NCI-H2107 (cell line): ENCODE results near the gene WRAP73.

Experiments used
- DNase-seq: peaks from one replicate; lab custom pipeline; 2025; lab: John Stamatoyannopoulos, UW

Gene WRAP73

DNA sequence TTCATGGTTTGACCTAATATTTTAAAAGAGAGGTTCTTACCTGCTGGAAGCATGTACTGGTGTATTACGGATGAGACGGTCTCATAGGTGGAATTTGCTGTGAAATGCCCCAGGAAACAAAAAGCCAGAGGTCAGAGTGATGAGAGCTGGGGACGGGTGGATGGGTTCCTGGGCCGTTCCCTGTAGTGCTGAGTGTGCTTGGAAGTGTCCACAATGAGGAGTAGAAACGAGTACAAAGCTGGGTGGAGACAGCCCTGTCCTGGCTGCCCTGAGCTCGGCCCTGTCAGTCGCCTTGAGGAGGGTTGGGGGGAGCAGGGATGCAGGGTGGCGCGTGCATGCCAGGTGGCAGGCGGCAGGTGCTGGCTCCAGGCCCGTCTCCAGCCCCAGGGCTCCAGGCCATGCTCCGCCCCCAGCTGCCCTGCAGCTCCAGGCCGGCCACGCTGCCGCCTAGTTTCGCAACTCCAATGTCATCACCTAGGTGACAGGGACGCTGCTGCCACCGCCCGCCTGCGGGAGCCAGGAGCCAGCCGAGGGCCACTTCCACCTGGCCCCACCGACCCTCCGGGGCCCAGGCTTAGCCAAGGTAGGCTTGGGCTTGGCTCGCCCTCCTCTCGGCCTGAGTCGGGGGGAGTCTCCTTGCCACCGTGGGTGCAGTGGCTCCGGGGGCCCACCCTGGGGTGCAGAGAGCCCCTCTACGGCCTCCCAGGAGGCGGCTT, 18.8 kb upstream of the WRAP73 start:
- DNase-seq: no peak

DNA sequence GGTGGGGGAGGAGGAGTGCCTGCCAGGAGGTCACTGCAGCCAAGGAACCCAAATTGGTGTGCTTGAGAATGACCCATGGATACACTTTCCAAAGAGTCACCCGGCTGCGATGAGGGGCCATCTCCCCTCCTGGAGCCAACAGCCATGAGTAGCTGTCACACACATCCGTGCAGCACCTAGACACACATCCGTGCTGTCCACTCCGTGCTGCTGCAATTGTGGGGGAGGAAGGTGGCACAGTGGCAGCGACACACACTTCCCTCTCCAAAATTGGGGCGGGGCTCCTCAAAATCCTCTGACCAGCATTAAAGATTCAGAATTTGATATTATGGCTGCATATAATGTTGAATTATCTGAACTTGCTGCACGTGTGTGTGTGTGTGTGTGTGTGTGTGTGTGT, 18.2 kb upstream of the WRAP73 start:
- DNase-seq: no peak

- no peak for DNase-seq
Measured at GRCh38 chr1:3664700-3665375, 14.9 kb upstream of the WRAP73 start.

- no peak for DNase-seq
Measured at GRCh38 chr1:3663999-3664699, 14.2 kb upstream of the WRAP73 start.

- DNase-seq: no peak
Measured at GRCh38 chr1:3662080-3662671, 12.3 kb upstream of the WRAP73 start.

DNA sequence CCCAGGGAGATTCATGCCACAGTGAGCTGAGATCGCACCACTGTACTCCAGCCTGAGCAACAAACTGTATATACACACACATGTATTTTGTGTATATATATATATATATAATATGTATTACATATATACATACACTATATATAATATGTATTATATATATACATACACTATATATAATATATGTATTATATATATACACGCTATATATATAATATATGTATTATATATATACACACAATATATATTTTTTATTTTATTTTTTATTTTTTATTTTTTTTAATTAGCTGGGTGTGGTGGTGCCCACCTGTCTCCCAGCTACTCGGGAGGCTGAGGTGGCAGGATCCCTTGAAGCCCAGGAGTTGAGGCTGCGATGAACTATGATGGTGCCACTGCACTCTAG, 11.7 kb upstream of the WRAP73 start:
- DNase-seq: no peak

DNA sequence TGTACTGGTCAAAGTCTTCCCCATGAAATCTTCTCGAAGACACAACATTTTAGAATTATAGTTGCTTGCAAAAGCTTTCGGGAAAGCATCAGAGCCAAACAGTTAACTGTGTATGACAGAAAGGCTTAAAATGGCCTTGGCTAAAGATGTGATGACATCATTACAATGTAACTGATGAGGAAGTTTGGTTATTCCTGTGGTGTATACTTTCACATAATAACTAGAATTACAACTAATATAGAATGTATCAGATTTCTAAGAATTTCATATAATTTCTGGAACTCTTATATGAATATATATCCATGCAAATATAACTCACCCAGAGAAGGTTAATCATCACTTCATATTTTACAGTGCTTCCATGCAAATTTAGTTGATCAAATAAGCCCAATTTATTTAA, 10.8 kb upstream of the WRAP73 start:
- no peak for DNase-seq

GRCh38 chr1:3659093-3659492, 9.2 kb upstream of the WRAP73 start:
- no peak for DNase-seq

- no peak for DNase-seq
Measured at GRCh38 chr1:3658231-3658615, 8.3 kb upstream of the WRAP73 start.

GRCh38 chr1:3657578-3658230, 7.8 kb upstream of the WRAP73 start:
- no peak for DNase-seq

GRCh38 chr1:3657096-3657475, 7.2 kb upstream of the WRAP73 start:
- DNase-seq: no peak

- no peak for DNase-seq
Measured at GRCh38 chr1:3656450-3657095, 6.7 kb upstream of the WRAP73 start.

DNA sequence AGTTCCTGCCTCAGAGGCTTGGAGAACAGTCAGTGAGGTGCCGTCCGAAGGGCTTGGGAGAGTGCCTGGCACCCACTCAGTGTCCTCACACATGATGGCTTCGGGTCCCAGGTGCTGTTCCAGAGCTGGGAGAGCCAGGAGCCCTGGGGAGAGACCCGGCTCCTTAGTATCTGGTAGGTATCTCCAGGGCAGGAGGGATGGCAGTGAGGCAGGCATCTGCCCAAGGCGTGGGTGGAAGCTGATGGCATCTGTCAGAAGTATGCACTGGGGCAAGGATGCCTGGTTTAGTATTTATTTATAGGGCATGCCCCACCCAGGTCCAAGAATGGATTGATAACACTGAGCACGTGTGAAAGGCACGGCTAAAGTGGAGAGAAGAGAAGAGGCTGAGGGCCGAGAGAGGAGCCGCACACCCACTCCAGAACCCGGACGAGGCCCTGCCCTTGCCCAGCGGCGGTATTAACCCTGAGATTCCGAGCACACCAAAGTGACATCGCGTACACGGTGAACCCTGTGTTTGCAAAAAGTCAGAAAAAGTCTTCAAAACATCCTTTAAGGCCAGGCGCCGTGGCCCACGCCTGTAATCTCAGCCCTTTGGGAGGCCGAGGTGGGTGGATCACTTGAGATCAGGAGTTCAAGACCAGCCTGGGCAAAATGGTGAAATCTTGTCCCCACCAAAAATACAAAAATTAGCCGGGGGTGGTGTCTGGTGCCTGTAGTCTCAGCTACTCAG, 4.8 kb upstream of the WRAP73 start:
- no peak for DNase-seq

GRCh38 chr1:3653286-3653618, 3.3 kb upstream of the WRAP73 start:
- DNase-seq: no peak

DNA sequence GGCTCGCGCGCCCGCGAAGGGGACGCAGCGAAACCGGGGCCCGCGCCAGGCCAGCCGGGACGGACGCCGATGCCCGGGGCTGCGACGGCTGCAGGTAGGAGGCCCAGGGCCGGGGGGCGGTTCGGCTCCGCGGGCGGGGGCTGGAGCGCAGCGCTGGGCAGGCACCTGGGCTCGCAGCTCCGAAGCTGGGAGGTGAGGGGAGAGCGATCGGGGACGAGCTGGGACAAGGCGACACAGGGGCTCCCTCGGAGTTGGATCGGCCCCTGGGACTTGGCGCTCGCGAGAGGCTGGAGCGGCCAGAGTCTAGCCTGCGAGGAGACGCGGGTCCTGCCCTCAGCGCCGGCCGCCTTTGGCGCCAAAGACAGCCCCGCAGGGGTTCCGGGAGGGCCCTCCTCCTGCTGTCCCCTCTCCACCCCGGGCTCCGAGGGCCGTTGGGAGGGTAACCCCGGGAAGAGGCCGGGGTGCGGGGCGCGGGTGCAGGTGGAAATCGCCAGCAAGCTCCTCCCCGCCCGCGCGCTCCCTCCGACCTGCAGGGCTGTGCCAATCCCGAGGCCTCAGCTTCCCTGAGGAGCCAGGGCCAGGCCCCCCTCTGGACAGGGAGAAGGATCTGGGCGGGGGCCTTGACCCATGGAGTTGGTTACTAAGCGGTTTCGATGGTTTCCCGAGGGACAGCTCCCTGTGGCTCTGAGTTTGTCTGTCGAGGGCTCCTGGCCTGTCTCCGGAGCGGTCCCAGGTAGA, 2.8 kb upstream of the WRAP73 start:
- no peak for DNase-seq

- DNase-seq: no peak
Measured at GRCh38 chr1:3651930-3652547, 2.1 kb upstream of the WRAP73 start, which contains the start of gene TP73. Gene TP73, plus strand, starts transcription at chr1:3652516. Its CDS starts 29,850 bp downstream, at chr1:3682366.

DNA sequence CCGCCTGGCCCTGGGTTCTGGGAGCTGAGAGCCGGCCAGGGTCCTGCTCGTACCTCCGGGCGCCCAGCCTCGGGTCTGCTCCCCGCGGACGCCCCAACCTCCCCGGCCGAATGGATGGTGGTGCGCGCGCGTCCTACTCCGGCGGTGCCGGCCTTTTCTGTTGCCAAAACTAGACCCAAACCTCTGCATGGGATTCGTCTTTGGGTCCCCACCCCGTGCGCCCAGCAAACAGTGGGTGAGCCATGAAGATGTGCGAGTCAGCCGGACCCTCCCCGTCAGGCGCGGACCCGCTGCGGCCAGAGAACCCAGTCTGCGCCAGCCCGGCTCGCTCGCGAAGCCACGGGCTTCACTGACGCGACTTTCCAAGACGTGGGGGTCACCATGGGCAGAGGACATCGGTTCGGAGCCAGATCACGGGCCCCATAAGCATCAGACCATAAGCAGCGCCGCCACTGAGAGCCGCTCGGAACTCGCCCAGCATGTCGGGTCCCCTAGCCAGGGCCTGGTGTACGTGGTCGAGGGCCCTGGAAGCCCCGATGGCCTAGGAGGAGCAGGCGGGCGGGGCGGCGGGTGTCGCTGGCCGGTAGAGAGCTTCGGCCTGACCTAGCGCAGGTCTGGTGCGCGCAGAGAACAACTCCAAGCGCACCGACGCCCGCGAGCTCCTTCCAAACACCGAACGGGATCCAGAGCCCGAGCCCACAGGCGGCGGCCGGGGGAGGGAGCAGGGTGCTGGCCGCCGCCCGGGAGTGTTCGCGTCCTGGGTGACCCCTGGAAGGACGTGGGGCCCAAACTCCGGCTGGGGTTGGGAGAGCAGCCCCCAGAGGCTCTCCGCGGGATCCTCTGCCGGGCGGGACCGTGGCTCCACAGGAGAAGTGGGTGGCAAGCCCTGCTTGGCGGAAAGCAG, 1.4 kb upstream of the WRAP73 start:
- no peak for DNase-seq

- DNase-seq: no peak
Measured at GRCh38 chr1:3650248-3651025, 534 bp upstream of the WRAP73 start.
